GM21737 (cell line): Measurements from ENCODE around the gene TMEM61.

ENCODE experiments used
- ATAC-seq: cut with Tn5 transposase; IDR thresholded peaks from one replicate; pipeline ENCODE4 v1.9.1; 2021; ENCODE audit warnings: mild to moderate bottlenecking, moderate library complexity; ENCODE audit not compliant: unreplicated experiment

TMEM61 gene

GRCh38 chr1:54984131-54984842 is 3.9 kb downstream of the TMEM61 start:
- ATAC-seq: no peak

GRCh38 chr1:54985556-54985955 is 5.1 kb downstream of the TMEM61 start:
- ATAC-seq: no peak

GRCh38 chr1:54986025-54986424 is 5.6 kb downstream of the TMEM61 start:
- ATAC-seq: no peak

GRCh38 chr1:54986533-54986932 is 6.1 kb downstream of the TMEM61 start:
- ATAC-seq: no peak

GRCh38 chr1:54987427-54987826 is 7.0 kb downstream of the TMEM61 start:
- ATAC-seq: no peak

- no peak for ATAC-seq
These were observed 7.7 kb downstream of the TMEM61 start for GRCh38 chr1:54987919-54988705.

- ATAC-seq: no peak
These were observed 8.5 kb downstream of the TMEM61 start for GRCh38 chr1:54988975-54989374.

- no peak for ATAC-seq
These were observed 9.0 kb downstream of the TMEM61 start for GRCh38 chr1:54989473-54989872.

- ATAC-seq: no peak
These were observed 9.8 kb downstream of the TMEM61 start for GRCh38 chr1:54989968-54990810.

- no peak for ATAC-seq
These were observed 10.5 kb downstream of the TMEM61 start for GRCh38 chr1:54990916-54991315.

GRCh38 chr1:54991939-54992338 is 11.5 kb downstream of the TMEM61 start:
- ATAC-seq: no peak

- no peak for ATAC-seq
These were observed 12.7 kb downstream of the TMEM61 start for GRCh38 chr1:54993140-54993539.

GRCh38 chr1:54994355-54994990 is 14.0 kb downstream of the TMEM61 start:
- no peak for ATAC-seq

GRCh38 chr1:54995013-54995760 is 14.8 kb downstream of the TMEM61 start:
- no peak for ATAC-seq

- ATAC-seq: no peak
These were observed 15.4 kb downstream of the TMEM61 start for GRCh38 chr1:54995835-54996234.

- no peak for ATAC-seq
These were observed 16.0 kb downstream of the TMEM61 start for GRCh38 chr1:54996359-54996868.

- ATAC-seq: no peak
These were observed 16.7 kb downstream of the TMEM61 start for GRCh38 chr1:54996869-54997710.

- ATAC-seq: no peak
These were observed 17.2 kb downstream of the TMEM61 start for GRCh38 chr1:54997711-54997986.

- no peak for ATAC-seq
These were observed 17.7 kb downstream of the TMEM61 start for GRCh38 chr1:54998100-54998499.
